GM12878 (cell line): ENCODE measurements around the gene CTDNEP1.

Experiments
- BCL11A ChIP-seq: IDR thresholded peaks from 2 replicates; pipeline ENCODE4 v1.6.1; 2011; ENCODE audit warnings: low read depth, low read length
- CEBPB ChIP-seq, 2 experiments: fragments of 150-350 bp in 1 of 2; IDR thresholded peaks; 2 replicates each; pipeline ENCODE4 v1.6.1; 2012 to 2014; ENCODE audit warnings: low read depth in 2 of 2, low read length in 2 of 2, borderline replicate concordance in 1 of 2, inconsistent platforms in 1 of 2
- CEBPZ ChIP-seq: fragments of 150-350 bp; IDR thresholded peaks from 2 replicates; pipeline ENCODE4 v1.6.1; 2016; ENCODE audit warnings: low read depth, low read length
- CTCF ChIP-seq, 3 experiments: IDR thresholded peaks in 2 of 3; conservative IDR thresholded peaks in 1 of 3; 2 replicates each; pipeline ENCODE4 v1.5.1; 2011; ENCODE audit warnings: low read depth in 3 of 3, low read length in 3 of 3, mild to moderate bottlenecking in 3 of 3, control low read depth in 2 of 3, moderate library complexity in 2 of 3, inconsistent platforms in 1 of 3, mixed read lengths in 1 of 3; ENCODE audit not compliant: control insufficient read depth in 2 of 3, insufficient read depth in 1 of 3; ENCODE audit errors: extremely low read depth in 1 of 3
- EZH2 ChIP-seq: IDR thresholded peaks from 2 replicates; pipeline ENCODE4 v1.6.1; 2012; ENCODE audit warnings: low read depth, mild to moderate bottlenecking, control low read depth, inconsistent platforms, low read length, borderline replicate concordance; ENCODE audit not compliant: control insufficient read depth
- POLR2A ChIP-seq: IDR thresholded peaks from 2 replicates; pipeline ENCODE4 v1.6.1; 2011; ENCODE audit warnings: low read depth, mild to moderate bottlenecking, low read length
- POLR2AphosphoS5 ChIP-seq: IDR thresholded peaks from 2 replicates; pipeline ENCODE4 v1.6.1; 2011; ENCODE audit warnings: mild to moderate bottlenecking, low read length, inconsistent platforms
- RFX5 ChIP-seq: IDR thresholded peaks from 2 replicates; pipeline ENCODE4 v1.6.1; 2011; ENCODE audit warnings: low read depth, low read length, improper control_type of control experiment
- SP1 ChIP-seq: IDR thresholded peaks from one replicate; pipeline ENCODE4 v1.6.1; 2011; ENCODE audit warnings: low read depth, low read length
- SUZ12 ChIP-seq: fragments of 200-600 bp; sonication (generic); IDR thresholded peaks from one replicate; pipeline ENCODE4 v1.6.1; 2018; ENCODE audit warnings: antibody characterized with exemption, mild to moderate bottlenecking; ENCODE audit not compliant: unreplicated experiment
- ZNF384 ChIP-seq: IDR thresholded peaks from 2 replicates; pipeline ENCODE4 v1.6.1; 2012; ENCODE audit warnings: low read depth, mild to moderate bottlenecking, low read length, improper control_type of control experiment, borderline replicate concordance

- TF ChIP-seq POLR2A (no peak), SUZ12 (no peak), CTCF (IDR thresholded peaks at IDR 0.05 in 2 of 3, conservative IDR thresholded peaks at IDR 0.05 in 1 of 3; ENCODE audit: control insufficient read depth in 2 of 3, extremely low read depth in 1 of 3, insufficient read depth in 1 of 3, low read depth in 3 of 3, low read length in 3 of 3) (no peak), CEBPB (IDR thresholded peaks at IDR 0.05; ENCODE audit: borderline replicate concordance in 1 of 2, low read depth in 2 of 2, low read length in 2 of 2) (no peak), CEBPZ (no peak), RFX5 (no peak), EZH2 (no peak), ZNF384 (no peak), BCL11A (no peak), SP1 (no peak), POLR2AphosphoS5 (no peak)
Measured at GRCh38 chr17:7224110-7224509, 27.4 kb downstream of the CTDNEP1 start.
